IMR-90 (cell line): ENCODE data around the gene ST7. TPM values are rescaled to one million over a fixed set of nuclear protein-coding genes. Genes with fewer than 3 reads are reported as not detected.

Experiments
- ATAC-seq: fragments of 200-7000 bp; cut with Tn5 transposase; 2 replicates; pipeline ENCODE4 v1.9.1; 2020; ENCODE audit warnings: low read depth, mild to moderate bottlenecking, moderate library complexity
- BruUV-seq: library from RNA; stranded (reverse); fragments of 400-500 nt; replicated peaks from 2 replicates; lab custom pipeline; 2021; lab: Mats Ljungman, UMichigan
- CTCF ChIA-PET: fragments of 300-600 bp; formaldehyde crosslinking; extraction: SDS; loops from one replicate; lab custom pipeline; 2021; ENCODE audit warnings: antibody characterized with exemption; lab: Yijun Ruan, JAX
- POLR2A ChIA-PET: fragments of 300-600 bp; sonication (Branson Sonifier 250); formaldehyde crosslinking; loops from one replicate; lab custom pipeline; 2022; ENCODE audit warnings: antibody characterized with exemption; ENCODE audit not compliant: unreplicated experiment; lab: Charles Lee
- DNase-seq: peaks from one replicate; pipeline ENCODE4 v3.0.0; 2013
- H2AFZ ChIP-seq: replicated peaks from 2 replicates; pipeline ENCODE3; 2013; ENCODE audit warnings: low read length, mild to moderate bottlenecking; ENCODE audit not compliant: poor library complexity
- H2AK5ac ChIP-seq: 2 replicates; pipeline ENCODE4 v1.6.1; 2013; ENCODE audit warnings: low read depth, low read length, inconsistent platforms
- H2AK9ac ChIP-seq: replicated peaks from 2 replicates; pipeline ENCODE3; 2013; ENCODE audit warnings: mild to moderate bottlenecking, low read depth, low read length, moderate library complexity; ENCODE audit not compliant: poor library complexity
- H2BK120ac ChIP-seq: 2 replicates; pipeline ENCODE4 v1.6.1; 2013; ENCODE audit warnings: low read depth, low read length, inconsistent platforms
- H2BK15ac ChIP-seq: 3 replicates; pipeline ENCODE4 v1.6.1; 2013; ENCODE audit warnings: low read depth, low read length, inconsistent platforms
- H2BK20ac ChIP-seq: 2 replicates; pipeline ENCODE4 v1.6.1; 2013; ENCODE audit warnings: low read depth, mild to moderate bottlenecking, inconsistent platforms, low read length, moderate library complexity
- H2BK5ac ChIP-seq: 2 replicates; pipeline ENCODE4 v1.6.1; 2013; ENCODE audit warnings: mild to moderate bottlenecking, low read depth, low read length, inconsistent platforms; ENCODE audit not compliant: poor library complexity, severe bottlenecking
- H3K14ac ChIP-seq: replicated peaks from 2 replicates; pipeline ENCODE4 v1.6.1; 2013; ENCODE audit warnings: low read depth, low read length, inconsistent platforms
- H3K18ac ChIP-seq: 2 replicates; pipeline ENCODE4 v1.6.1; 2013; ENCODE audit warnings: low read depth, low read length, control low read depth
- H3K23ac ChIP-seq: 2 replicates; pipeline ENCODE4 v1.6.1; 2013; ENCODE audit warnings: low read depth, low read length, inconsistent platforms
- H3K27ac ChIP-seq: 2 replicates; pipeline ENCODE4 v1.5.1; 2013; ENCODE audit warnings: mild to moderate bottlenecking, control low read depth, low read length; ENCODE audit not compliant: insufficient read depth
- H3K27me3 ChIP-seq: 2 replicates; pipeline ENCODE4 v1.6.1; 2013; ENCODE audit warnings: low read length; ENCODE audit not compliant: control insufficient read depth, insufficient read depth
- H3K36me3 ChIP-seq: 2 replicates; pipeline ENCODE4 v1.6.1; 2013; ENCODE audit warnings: low read length, mixed read lengths; ENCODE audit not compliant: control insufficient read depth, insufficient read depth
- H3K4ac ChIP-seq: 2 replicates; pipeline ENCODE4 v1.6.1; 2013; ENCODE audit warnings: low read depth, low read length, inconsistent platforms
- H3K4me1 ChIP-seq: 2 replicates; pipeline ENCODE4 v1.6.1; 2013; ENCODE audit warnings: low read length, mixed read lengths; ENCODE audit not compliant: control insufficient read depth, insufficient read depth
- H3K4me2 ChIP-seq: 2 replicates; pipeline ENCODE4 v1.6.1; 2013; ENCODE audit warnings: low read depth, mild to moderate bottlenecking, control low read depth, low read length, moderate library complexity
- H3K4me3 ChIP-seq: 2 replicates; pipeline ENCODE4 v1.5.1; 2013; ENCODE audit warnings: low read depth, mild to moderate bottlenecking, control low read depth, low read length, moderate library complexity; ENCODE audit not compliant: insufficient read depth
- H3K56ac ChIP-seq: 2 replicates; pipeline ENCODE4 v1.6.1; 2013; ENCODE audit warnings: low read length, inconsistent platforms; ENCODE audit not compliant: insufficient read depth; ENCODE audit errors: extremely low read depth
- H3K79me1 ChIP-seq, 2 experiments: 2 replicates each; pipeline ENCODE4 v1.6.1; 2013; ENCODE audit warnings: low read length in 2 of 2, inconsistent platforms in 1 of 2, low read depth in 1 of 2
- H3K9ac ChIP-seq: 2 replicates; pipeline ENCODE4 v1.6.1; 2013; ENCODE audit warnings: low read depth, low read length, control low read depth
- H3K9me1 ChIP-seq: 2 replicates; pipeline ENCODE4 v1.6.1; 2013; ENCODE audit warnings: low read length, inconsistent platforms; ENCODE audit not compliant: insufficient read depth
- H3K9me3 ChIP-seq: 2 replicates; pipeline ENCODE4 v1.6.1; 2013; ENCODE audit warnings: low read length; ENCODE audit not compliant: control insufficient read depth, insufficient read depth
- H4K20me1 ChIP-seq: 2 replicates; pipeline ENCODE4 v1.6.1; 2013; ENCODE audit warnings: low read length, inconsistent platforms; ENCODE audit not compliant: insufficient read depth
- H4K5ac ChIP-seq: 2 replicates; pipeline ENCODE4 v1.6.1; 2013; ENCODE audit warnings: mild to moderate bottlenecking, low read depth, low read length, control low read depth
- H4K8ac ChIP-seq, 2 experiments: 2 replicates each; pipeline ENCODE4 v1.6.1; 2013; ENCODE audit warnings: low read depth in 2 of 2, low read length in 2 of 2, control low read depth in 1 of 2, inconsistent platforms in 1 of 2
- H4K91ac ChIP-seq: 2 replicates; pipeline ENCODE4 v1.6.1; 2013; ENCODE audit warnings: low read depth, low read length, inconsistent platforms; ENCODE audit not compliant: insufficient read depth
- BHLHE40 ChIP-seq: fragments of 150-350 bp; IDR thresholded peaks from 2 replicates; pipeline ENCODE4 v1.6.1; 2016; ENCODE audit warnings: mild to moderate bottlenecking, low read depth, low read length
- CEBPB ChIP-seq: IDR thresholded peaks from 2 replicates; pipeline ENCODE4 v1.6.1; 2012; ENCODE audit warnings: low read depth, low read length, improper control_type of control experiment
- CHD1 ChIP-seq: IDR thresholded peaks from 2 replicates; pipeline ENCODE4 v1.6.1; 2012; ENCODE audit warnings: low read depth, low read length, improper control_type of control experiment
- CTCF ChIP-seq: conservative IDR thresholded peaks from 2 replicates; pipeline ENCODE4 v1.5.1; 2012; ENCODE audit warnings: mild to moderate bottlenecking, low read depth, low read length, improper control_type of control experiment
- ELK1 ChIP-seq: fragments of 150-350 bp; IDR thresholded peaks from 2 replicates; pipeline ENCODE4 v1.6.1; 2016; ENCODE audit warnings: low read depth, mild to moderate bottlenecking, low read length, moderate library complexity, borderline replicate concordance
- FOS ChIP-seq: fragments of 150-350 bp; IDR thresholded peaks from 2 replicates; pipeline ENCODE4 v1.6.1; 2016; ENCODE audit warnings: low read depth, low read length
- MAFK ChIP-seq: IDR thresholded peaks from 2 replicates; pipeline ENCODE4 v1.6.1; 2012; ENCODE audit warnings: low read depth, low read length, improper control_type of control experiment
- MAZ ChIP-seq: IDR thresholded peaks from 2 replicates; pipeline ENCODE4 v1.6.1; 2012; ENCODE audit warnings: low read depth, mild to moderate bottlenecking, low read length, improper control_type of control experiment, moderate library complexity, borderline replicate concordance
- MXI1 ChIP-seq: IDR thresholded peaks from 2 replicates; pipeline ENCODE4 v1.6.1; 2012; ENCODE audit warnings: low read depth, mild to moderate bottlenecking, low read length, moderate library complexity, borderline replicate concordance
- NFE2L2 ChIP-seq: fragments of 150-350 bp; IDR thresholded peaks from 2 replicates; pipeline ENCODE4 v1.6.1; 2016; ENCODE audit warnings: low read depth, mild to moderate bottlenecking, low read length
- POLR2A ChIP-seq: IDR thresholded peaks from 2 replicates; pipeline ENCODE4 v1.6.1; 2012; ENCODE audit warnings: mild to moderate bottlenecking, low read depth, low read length
- RAD21 ChIP-seq: IDR thresholded peaks from 2 replicates; pipeline ENCODE4 v1.6.1; 2012; ENCODE audit warnings: low read length, improper control_type of control experiment
- RCOR1 ChIP-seq: IDR thresholded peaks from 2 replicates; pipeline ENCODE4 v1.6.1; 2012; ENCODE audit warnings: mild to moderate bottlenecking, low read length, improper control_type of control experiment; ENCODE audit not compliant: insufficient replicate concordance
- RFX5 ChIP-seq: IDR thresholded peaks from 2 replicates; pipeline ENCODE4 v1.8.0; 2012; ENCODE audit warnings: low read depth, mild to moderate bottlenecking, low read length, moderate library complexity
- SMC3 ChIP-seq: fragments of 150-350 bp; IDR thresholded peaks from 2 replicates; pipeline ENCODE4 v1.6.1; 2016; ENCODE audit warnings: low read depth, mild to moderate bottlenecking, antibody characterized with exemption, low read length, moderate library complexity
- USF2 ChIP-seq: fragments of 150-350 bp; IDR thresholded peaks from 2 replicates; pipeline ENCODE4 v1.6.1; 2017; ENCODE audit warnings: mild to moderate bottlenecking, antibody characterized with exemption, low read length, low read depth
- WGBS, 2 experiments: methylation state at CpG; one replicate each; pipeline versions ENCODE4 v1.1.5 to v1.1.7; 2013; ENCODE audit warnings: missing lambda C conversion rate in 2 of 2; ENCODE audit not compliant: insufficient read length in 1 of 2; ENCODE audit errors: extremely low coverage in 2 of 2; 5-methylcytosine and 5-hydroxymethylcytosine counted together
- dilution Hi-C: fragments of 300-500 bp; cut with HindIII; formaldehyde crosslinking; loops from one replicate; pipeline ENCODE4 v1.14.3; 2018; ENCODE audit warnings: low sequenced_read_pairs; ENCODE audit not compliant: unreplicated experiment
- in situ Hi-C: fragments of 300-500 bp; cut with MboI; formaldehyde crosslinking; loops from 3 replicates; pipeline ENCODE4 v1.14.3; 2019; ENCODE audit warnings: low sequenced_read_pairs, inconsistent platforms, mixed read lengths
- intact Hi-C: fragments of 100-400 bp; cut with micrococcal nuclease; formaldehyde crosslinking; loops from 2 replicates; pipeline ENCODE4 v1.10.0; 2022
- polyA plus RNA-seq, 3 experiments: library from polyadenylated mRNA; depleted of rRNA; stranded (reverse); fragments of >200 nt; gene quantifications; 2 replicates each; pipeline ENCODE4 v1.2.3, GENCODE V29; 2012; ENCODE audit warnings: low replicate concordance in 1 of 3
- total RNA-seq: library from RNA; depleted of rRNA; stranded (reverse); fragments of >200 nt; gene quantifications from 2 replicates; pipeline ENCODE4 v1.2.3, GENCODE V29; 2012

The ST7 gene
- total and polyA plus RNA-seq, 2 of the 4 experiments (the other 2 are of a cell fraction): 18.6 to 26.0 TPM

DNA sequence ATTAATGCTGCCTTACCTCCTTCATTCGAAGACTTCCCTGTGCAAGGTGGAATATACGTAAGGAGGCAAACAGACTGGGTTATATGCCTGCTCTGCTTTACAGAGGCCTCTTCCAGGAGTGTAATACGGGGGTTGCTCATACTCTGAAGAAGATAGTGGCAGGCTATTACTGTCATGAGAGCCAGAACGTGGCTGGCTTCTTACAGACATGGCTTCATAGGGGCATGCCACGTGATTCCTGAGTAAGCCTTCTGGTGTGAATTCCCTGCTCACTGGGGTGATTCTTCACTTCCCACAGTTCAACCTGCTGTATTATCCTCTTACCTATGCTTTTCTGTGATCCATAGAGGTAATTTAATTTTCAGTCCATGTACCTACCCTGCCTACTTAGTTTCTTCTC, 141.8 kb downstream of the ST7 start:
- Histone ChIP-seq H2AFZ (no peak overlapping the region), H2AK5ac (no peak overlapping the region), H3K4me1 (peaks cover 5% of the 10 kb centered on the region), H3K4ac (no peak overlapping the region), H3K14ac (no peak overlapping the region), H3K27me3 (no peaks in the 10 kb centered on the region), H4K91ac (no peak overlapping the region), H3K27ac (no peak overlapping the region), H4K5ac (no peak overlapping the region), H3K4me2 (no peak overlapping the region), H3K36me3 (no peaks in the 10 kb centered on the region), H2BK20ac (no peak overlapping the region), H3K56ac (no peak overlapping the region), H3K18ac (no peak overlapping the region), H3K9me1 (peaks cover 14% of the 10 kb centered on the region), H4K8ac (no peak overlapping the region), H4K20me1 (peaks cover 6% of the 10 kb centered on the region), H2BK15ac (no peak overlapping the region), H3K79me1 (peaks cover 26 to 36% of the 10 kb centered on the region in 2 experiments), H3K9me3 (no peaks in the 10 kb centered on the region), H3K23ac (no peak overlapping the region), H3K9ac (no peak overlapping the region), H2BK5ac (no peak overlapping the region), H2AK9ac (no peak overlapping the region), H3K4me3 (no peak overlapping the region), H2BK120ac (no peak overlapping the region)
- ChIA-PET POLR2A (no interaction called here), CTCF (no interaction called here)
- in situ Hi-C loops (no loop called here), intact Hi-C loops (no loop called here), dilution Hi-C loops (no loop called here)
- WGBS, 2 experiments: 80% methylated on average over 1 of the region's 5 CpGs; no CpG with 5 or more reads in 1 of the 2 experiments
- TF ChIP-seq CEBPB (no peak), MAZ (no peak), SMC3 (no peak), BHLHE40 (no peak), POLR2A (no peak), FOS (no peak), USF2 (no peak), RAD21 (no peak), ELK1 (no peak), NFE2L2 (no peak), MXI1 (no peak), RFX5 (no peak), RCOR1 (no peak), MAFK (no peak), CHD1 (no peak), CTCF (no peak)
- DNase-seq (no peak), ATAC-seq (no peak)
- no TSS peak for BruUV-seq
